A673 (cell line): Measurements from ENCODE around the gene PNKD. TPM values are rescaled to one million over a fixed set of nuclear protein-coding genes. Genes with fewer than 3 reads are reported as not detected.

Source experiments
- BruUV-seq: library from RNA; stranded (reverse); fragments of 400-500 nt; replicated peaks from 2 replicates; lab custom pipeline; 2021; lab: Mats Ljungman, UMichigan
- CTCF ChIA-PET: fragments of 300-600 bp; sonication (Branson Sonifier 250); formaldehyde crosslinking; loops from one replicate; lab custom pipeline; 2022; ENCODE audit warnings: antibody characterized with exemption; lab: Charles Lee
- POLR2A ChIA-PET: fragments of 300-600 bp; sonication (Branson Sonifier 250); formaldehyde crosslinking; loops from one replicate; lab custom pipeline; 2022; ENCODE audit warnings: antibody characterized with exemption; ENCODE audit not compliant: low non-redundant PET; lab: Charles Lee
- DNase-seq: peaks from one replicate; pipeline ENCODE4 v3.0.0-alpha.2; 2015; ENCODE audit warnings: low spot score
- H3K27ac ChIP-seq: fragments of 200-600 bp; sonication (generic); 2 replicates; pipeline ENCODE4 v1.5.1; 2016; ENCODE audit warnings: mixed run types, low read depth, mild to moderate bottlenecking, mixed read lengths, antibody characterized with exemption, low read length; ENCODE audit not compliant: poor library complexity, severe bottlenecking
- H3K27me3 ChIP-seq: fragments of 200-600 bp; sonication (generic); replicated peaks from 2 replicates; pipeline ENCODE4 v1.6.1; 2017; ENCODE audit warnings: mixed run types, low read depth, mild to moderate bottlenecking, mixed read lengths, antibody characterized with exemption, low read length; ENCODE audit not compliant: insufficient read depth, poor library complexity
- H3K36me3 ChIP-seq: fragments of 200-600 bp; sonication (generic); 2 replicates; pipeline ENCODE4 v1.6.1; 2016; ENCODE audit warnings: mixed run types, mild to moderate bottlenecking, mixed read lengths, antibody characterized with exemption, low read length; ENCODE audit not compliant: insufficient read depth, poor library complexity, severe bottlenecking
- H3K4me1 ChIP-seq: fragments of 200-600 bp; sonication (generic); 2 replicates; pipeline ENCODE4 v1.6.1; 2017; ENCODE audit warnings: mixed run types, mild to moderate bottlenecking, mixed read lengths, antibody characterized with exemption, low read length; ENCODE audit not compliant: insufficient read depth, poor library complexity, severe bottlenecking
- H3K4me3 ChIP-seq: fragments of 200-600 bp; sonication (generic); 2 replicates; pipeline ENCODE4 v1.5.1; 2016; ENCODE audit warnings: low read depth, mixed run types, mild to moderate bottlenecking, mixed read lengths, low read length; ENCODE audit not compliant: poor library complexity, severe bottlenecking
- H3K9me3 ChIP-seq: fragments of 200-600 bp; sonication (generic); 2 replicates; pipeline ENCODE4 v1.6.1; 2016; ENCODE audit warnings: mixed run types, low read depth, mild to moderate bottlenecking, mixed read lengths, antibody characterized with exemption, low read length; ENCODE audit not compliant: poor library complexity, severe bottlenecking
- CTCF ChIP-seq: fragments of 300-800, 200-600 bp; sonication (generic); conservative IDR thresholded peaks from 2 replicates; pipeline ENCODE4 v1.5.1; 2017; ENCODE audit warnings: low read depth, mild to moderate bottlenecking, antibody characterized with exemption, low read length, moderate library complexity, mixed read lengths
- EZH2 ChIP-seq: fragments of 200-600 bp; sonication (generic); IDR thresholded peaks from 2 replicates; pipeline ENCODE4 v1.6.1; 2017; ENCODE audit warnings: borderline replicate concordance, low read depth, mild to moderate bottlenecking, mixed read lengths, antibody characterized with exemption, low read length; ENCODE audit not compliant: poor library complexity, severe bottlenecking
- intact Hi-C: fragments of 100-400 bp; cut with micrococcal nuclease; formaldehyde crosslinking; loops from one replicate; pipeline ENCODE4 v1.10.0; 2022; ENCODE audit not compliant: unreplicated experiment
- total RNA-seq: library from RNA; stranded (reverse); gene quantifications from 2 replicates; pipeline ENCODE4 v1.2.3, GENCODE V29; 2021

The PNKD gene
- total RNA-seq, 1 experiment from 2014 or later: 36.7 TPM

GRCh38 chr2:218233543-218233942 is 36.8 kb upstream of the PNKD start:
- intact Hi-C loops: no loop called here
- peaks cover 22% of the 10 kb centered on the region for H3K4me1 ChIP-seq
- no peaks in the 10 kb centered on the region for H3K27me3 ChIP-seq
- CTCF ChIA-PET: interaction anchor here (0.6 kb wide), 1 partner anchor 13 kb away, joined by 3 read pairs; no protein-coding TSS in a partner anchor
- no peak overlapping the region for H3K4me3 ChIP-seq
- peaks cover 81% of the 10 kb centered on the region for H3K36me3 ChIP-seq
- POLR2A ChIA-PET: interaction anchor here (0.6 kb wide), 1 partner anchor 21 kb away, joined by 4 read pairs; no protein-coding TSS in a partner anchor
- no TSS peak for BruUV-seq
- DNase-seq: no peak
- no peak overlapping the region for H3K27ac ChIP-seq
- TF ChIP-seq CTCF (no peak), EZH2 (no peak)
- no peaks in the 10 kb centered on the region for H3K9me3 ChIP-seq

- POLR2A ChIA-PET: no interaction called here
- TF ChIP-seq EZH2 (no peak), CTCF (no peak)
- H3K27ac ChIP-seq: no peak overlapping the region
- no peaks in the 10 kb centered on the region for H3K27me3 ChIP-seq
- DNase-seq: no peak
- peaks cover 85% of the 10 kb centered on the region for H3K36me3 ChIP-seq
- no peaks in the 10 kb centered on the region for H3K9me3 ChIP-seq
- CTCF ChIA-PET: no interaction called here
- BruUV-seq: no TSS peak
- H3K4me3 ChIP-seq: no peak overlapping the region
- intact Hi-C loops: no loop called here
- peaks cover 13% of the 10 kb centered on the region for H3K4me1 ChIP-seq
Measured at GRCh38 chr2:218234521-218234920, 35.8 kb upstream of the PNKD start.

GRCh38 chr2:218235017-218235416 is 35.3 kb upstream of the PNKD start:
- ChIA-PET POLR2A (no interaction called here), CTCF (no interaction called here)
- H3K27me3 ChIP-seq: no peaks in the 10 kb centered on the region
- intact Hi-C loops: no loop called here
- H3K27ac ChIP-seq: no peak overlapping the region
- H3K4me1 ChIP-seq: peaks cover 8% of the 10 kb centered on the region
- peaks cover 85% of the 10 kb centered on the region for H3K36me3 ChIP-seq
- no peak for DNase-seq
- BruUV-seq: no TSS peak
- TF ChIP-seq CTCF (no peak), EZH2 (no peak)
- H3K9me3 ChIP-seq: no peaks in the 10 kb centered on the region
- no peak overlapping the region for H3K4me3 ChIP-seq
